PC-3 (cell line): Measurements from ENCODE around the gene POM121L2. TPM values are rescaled to one million over a fixed set of nuclear protein-coding genes. Genes with fewer than 3 reads are reported as not detected.

ENCODE experiments used
- ATAC-seq: fragments of 200-7000 bp; cut with Tn5 transposase; 2 replicates; pipeline ENCODE4 v1.9.1; 2020; ENCODE audit warnings: mild to moderate bottlenecking, moderate library complexity
- BruUV-seq: library from RNA; stranded (reverse); fragments of 400-500 nt; replicated peaks from 2 replicates; lab custom pipeline; 2021; lab: Mats Ljungman, UMichigan
- CTCF ChIA-PET: fragments of 300-600 bp; sonication (Branson Sonifier 250); formaldehyde crosslinking; loops from one replicate; lab custom pipeline; 2022; ENCODE audit warnings: antibody characterized with exemption; lab: Charles Lee
- POLR2A ChIA-PET: fragments of 300-600 bp; sonication (Branson Sonifier 250); formaldehyde crosslinking; loops from one replicate; lab custom pipeline; 2022; ENCODE audit warnings: antibody characterized with exemption; ENCODE audit not compliant: unreplicated experiment; lab: Charles Lee
- DNase-seq: peaks from one replicate; pipeline ENCODE4 v3.0.0-alpha.2; 2015
- H2AFZ ChIP-seq: fragments of 300-600 bp; sonication (generic); 2 replicates; pipeline ENCODE4 v1.6.0; 2016; ENCODE audit warnings: antibody characterized with exemption, low read length
- H3F3A ChIP-seq: fragments of 300-600 bp; sonication (generic); one replicate; pipeline ENCODE4 v1.6.0; 2017; ENCODE audit warnings: antibody characterized with exemption, low read length, control low read depth, mild to moderate bottlenecking; ENCODE audit not compliant: unreplicated experiment
- H3K27ac ChIP-seq: fragments of 300-600 bp; sonication (generic); 2 replicates; pipeline ENCODE4 v1.5.1; 2016; ENCODE audit warnings: mild to moderate bottlenecking, low read length
- H3K27me3 ChIP-seq: fragments of 300-600 bp; sonication (generic); 2 replicates; pipeline ENCODE4 v1.6.1; 2016; ENCODE audit warnings: low read length, mixed read lengths
- H3K36me3 ChIP-seq: fragments of 300-600 bp; sonication (generic); 2 replicates; pipeline ENCODE4 v1.6.1; 2016; ENCODE audit warnings: low read depth, mixed run types, low read length, mixed read lengths
- H3K4me1 ChIP-seq: fragments of 300-600 bp; sonication (generic); 2 replicates; pipeline ENCODE4 v1.5.1; 2016; ENCODE audit warnings: low read length; ENCODE audit not compliant: insufficient read depth
- H3K4me2 ChIP-seq: fragments of 300-600 bp; sonication (generic); 2 replicates; pipeline ENCODE4 v1.6.0; 2016; ENCODE audit warnings: low read length
- H3K4me3 ChIP-seq: fragments of 300-600 bp; sonication (generic); 2 replicates; pipeline ENCODE4 v1.5.1; 2016; ENCODE audit warnings: mild to moderate bottlenecking, low read length, mixed read lengths
- H3K79me2 ChIP-seq: fragments of 300-600 bp; sonication (generic); 2 replicates; pipeline ENCODE4 v1.6.1; 2017; ENCODE audit warnings: low read length, mixed read lengths
- H3K9ac ChIP-seq: fragments of 300-600 bp; sonication (generic); 2 replicates; pipeline ENCODE4 v1.6.0; 2016; ENCODE audit warnings: mild to moderate bottlenecking, low read length
- H3K9me2 ChIP-seq: fragments of 300-600 bp; sonication (generic); replicated peaks from 2 replicates; pipeline ENCODE4 v1.6.1; 2016; ENCODE audit warnings: mixed run types, low read length, mixed read lengths
- H3K9me3 ChIP-seq: fragments of 300-600 bp; sonication (generic); 2 replicates; pipeline ENCODE4 v1.6.1; 2016; ENCODE audit warnings: low read length, mixed read lengths
- H4K20me1 ChIP-seq: fragments of 300-600 bp; sonication (generic); 2 replicates; pipeline ENCODE4 v1.6.1; 2016; ENCODE audit warnings: low read length, mixed read lengths
- EZH2 ChIP-seq: fragments of 300-600 bp; sonication (generic); IDR thresholded peaks from one replicate; pipeline ENCODE4 v1.6.1; 2017; ENCODE audit warnings: antibody characterized with exemption, mild to moderate bottlenecking, low read length; ENCODE audit not compliant: unreplicated experiment
- EZH2phosphoT487 ChIP-seq: fragments of 300-600 bp; sonication (generic); IDR thresholded peaks from 2 replicates; pipeline ENCODE4 v1.6.1; 2018; ENCODE audit warnings: mild to moderate bottlenecking, antibody characterized with exemption, low read length, borderline replicate concordance
- intact Hi-C: fragments of 100-400 bp; cut with micrococcal nuclease; formaldehyde crosslinking; loops from 2 replicates; pipeline ENCODE4 v1.9.0; 2023
- total RNA-seq: library from RNA; depleted of rRNA; stranded (reverse); fragments of >200 nt; gene quantifications from 2 replicates; pipeline ENCODE4 v1.2.3, GENCODE V29; 2014
- TF ChIP-seq, protein P1 (sequence below): fragments of 300-600 bp; sonication (generic); conservative IDR thresholded peaks from 2 replicates; pipeline ENCODE4 v1.5.1; 2017; ENCODE audit warnings: antibody characterized with exemption, low read depth, mild to moderate bottlenecking, low read length

The POM121L2 gene
- total RNA-seq, 1 experiment from 2014 or later, result not detected

GRCh38 chr6:27294409-27294808, 17.7 kb downstream of the POM121L2 start:
- peak overlapping the region; percentile 77 for H2AFZ ChIP-seq
- DNase-seq, result peak; percentile 13

GRCh38 chr6:27293436-27294098, 18.5 kb downstream of the POM121L2 start:
- POLR2A ChIA-PET, result no interaction called here
- TF ChIP-seq, protein P1, sequence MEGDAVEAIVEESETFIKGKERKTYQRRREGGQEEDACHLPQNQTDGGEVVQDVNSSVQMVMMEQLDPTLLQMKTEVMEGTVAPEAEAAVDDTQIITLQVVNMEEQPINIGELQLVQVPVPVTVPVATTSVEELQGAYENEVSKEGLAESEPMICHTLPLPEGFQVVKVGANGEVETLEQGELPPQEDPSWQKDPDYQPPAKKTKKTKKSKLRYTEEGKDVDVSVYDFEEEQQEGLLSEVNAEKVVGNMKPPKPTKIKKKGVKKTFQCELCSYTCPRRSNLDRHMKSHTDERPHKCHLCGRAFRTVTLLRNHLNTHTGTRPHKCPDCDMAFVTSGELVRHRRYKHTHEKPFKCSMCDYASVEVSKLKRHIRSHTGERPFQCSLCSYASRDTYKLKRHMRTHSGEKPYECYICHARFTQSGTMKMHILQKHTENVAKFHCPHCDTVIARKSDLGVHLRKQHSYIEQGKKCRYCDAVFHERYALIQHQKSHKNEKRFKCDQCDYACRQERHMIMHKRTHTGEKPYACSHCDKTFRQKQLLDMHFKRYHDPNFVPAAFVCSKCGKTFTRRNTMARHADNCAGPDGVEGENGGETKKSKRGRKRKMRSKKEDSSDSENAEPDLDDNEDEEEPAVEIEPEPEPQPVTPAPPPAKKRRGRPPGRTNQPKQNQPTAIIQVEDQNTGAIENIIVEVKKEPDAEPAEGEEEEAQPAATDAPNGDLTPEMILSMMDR, result no peak
- no peak for TF ChIP-seq EZH2phosphoT487
- TF ChIP-seq EZH2, result no peak
- ATAC-seq (peak; percentile 29; the same call in 1 of the 2 replicates), DNase-seq (peak; percentile 81)
- H3K9me2 ChIP-seq, result no peaks in the 10 kb centered on the region
- H3K79me2 ChIP-seq, result no peaks in the 10 kb centered on the region
- no peaks in the 10 kb centered on the region for H3F3A ChIP-seq
- H2AFZ ChIP-seq, result peak overlapping the region; percentile 77; the same call in 1 of the 2 replicates
- H4K20me1 ChIP-seq, result no peaks in the 10 kb centered on the region
- peak overlapping the region; percentile 76 for H3K4me3 ChIP-seq
- intact Hi-C loops, result no loop called here
- peak overlapping the region; percentile 84 for H3K4me2 ChIP-seq
- no peaks in the 10 kb centered on the region for H3K36me3 ChIP-seq
- H3K9ac ChIP-seq, result no peak overlapping the region
- no TSS peak for BruUV-seq
- CTCF ChIA-PET, result interaction anchor here (0.6 kb wide), 1 partner anchor 105 kb away, joined by 3 read pairs; no protein-coding TSS in a partner anchor
- no peak overlapping the region for H3K27ac ChIP-seq
- H3K9me3 ChIP-seq, result no peaks in the 10 kb centered on the region
- no peaks in the 10 kb centered on the region for H3K27me3 ChIP-seq
- H3K4me1 ChIP-seq, result peaks cover 16% of the 10 kb centered on the region

More at GRCh38 chr6:27294409-27294808, 17.7 kb downstream of the POM121L2 start:
- CTCF ChIA-PET, result interaction anchor here (0.6 kb wide), 1 partner anchor 106 kb away, joined by 3 read pairs; no protein-coding TSS in a partner anchor
- H3K9me3 ChIP-seq, result no peaks in the 10 kb centered on the region
- no peaks in the 10 kb centered on the region for H3K79me2 ChIP-seq
- TF ChIP-seq, protein P1, result no peak
- no peak for TF ChIP-seq EZH2
- no peak for TF ChIP-seq EZH2phosphoT487
- peak; percentile 25; the same call in 1 of the 2 replicates for ATAC-seq
- no peaks in the 10 kb centered on the region for H4K20me1 ChIP-seq
- H3K36me3 ChIP-seq, result no peaks in the 10 kb centered on the region
- intact Hi-C loops, result no loop called here
- H3K4me1 ChIP-seq, result peaks cover 16% of the 10 kb centered on the region
- no peaks in the 10 kb centered on the region for H3F3A ChIP-seq
- no peak overlapping the region for H3K27ac ChIP-seq
- peak overlapping the region; percentile 76 for H3K4me3 ChIP-seq
- no peaks in the 10 kb centered on the region for H3K9me2 ChIP-seq
- H3K27me3 ChIP-seq, result no peaks in the 10 kb centered on the region
- BruUV-seq, result no TSS peak
- POLR2A ChIA-PET, result no interaction called here
- H3K9ac ChIP-seq, result no peak overlapping the region
- peak overlapping the region; percentile 84 for H3K4me2 ChIP-seq

GRCh38 chr6:27290850-27291208, 21.2 kb downstream of the POM121L2 start:
- ATAC-seq, result no peak
- POLR2A ChIA-PET, result interaction anchor here (0.6 kb wide), 1 partner anchor 203 kb away, joined by 4 read pairs; no protein-coding TSS in a partner anchor
- Histone ChIP-seq H3K4me1 (peaks cover 14% of the 10 kb centered on the region), H3K4me3 (no peak overlapping the region), H2AFZ (no peak overlapping the region), H3K9ac (no peak overlapping the region), H3K27ac (no peak overlapping the region), H4K20me1 (no peaks in the 10 kb centered on the region), H3K9me2 (no peaks in the 10 kb centered on the region), H3K9me3 (no peaks in the 10 kb centered on the region), H3K4me2 (no peak overlapping the region), H3F3A (no peaks in the 10 kb centered on the region), H3K79me2 (no peaks in the 10 kb centered on the region), H3K27me3 (no peaks in the 10 kb centered on the region), H3K36me3 (no peaks in the 10 kb centered on the region)
- TF ChIP-seq EZH2, result no peak
- TF ChIP-seq, protein P1, result no peak
- TF ChIP-seq EZH2phosphoT487, result no peak
- intact Hi-C loops, result no loop called here
- no TSS peak for BruUV-seq
- DNase-seq, result no peak
- CTCF ChIA-PET, result no interaction called here
